ENCODE results near the gene METTL8.

- TF ChIP-seq HDGF (IDR thresholded peaks at IDR 0.05; ENCODE audit: borderline replicate concordance) (no peak), BHLHE40 (IDR thresholded peaks at IDR 0.05; ENCODE audit: borderline replicate concordance) (no peak), L3MBTL2 (conservative IDR thresholded peaks at IDR 0.05) (no peak), ARNT (IDR thresholded peaks at IDR 0.05) (no peak), ZNF384 (IDR thresholded peaks at IDR 0.05) (no peak), TARDBP (IDR thresholded peaks at IDR 0.05) (no peak), ELF4 (IDR thresholded peaks at IDR 0.05) (no peak), FOXA1 (IDR thresholded peaks at IDR 0.05) (no peak), FOXM1 (IDR thresholded peaks at IDR 0.05; ENCODE audit: borderline replicate concordance) (no peak), FOXK2 (IDR thresholded peaks at IDR 0.05) (no peak), LEF1 (IDR thresholded peaks at IDR 0.05; ENCODE audit: borderline replicate concordance) (no peak), SUZ12 (IDR thresholded peaks at IDR 0.05) (no peak), NFRKB (IDR thresholded peaks at IDR 0.05) (no peak)
- TF ChIP-seq, protein P1, sequence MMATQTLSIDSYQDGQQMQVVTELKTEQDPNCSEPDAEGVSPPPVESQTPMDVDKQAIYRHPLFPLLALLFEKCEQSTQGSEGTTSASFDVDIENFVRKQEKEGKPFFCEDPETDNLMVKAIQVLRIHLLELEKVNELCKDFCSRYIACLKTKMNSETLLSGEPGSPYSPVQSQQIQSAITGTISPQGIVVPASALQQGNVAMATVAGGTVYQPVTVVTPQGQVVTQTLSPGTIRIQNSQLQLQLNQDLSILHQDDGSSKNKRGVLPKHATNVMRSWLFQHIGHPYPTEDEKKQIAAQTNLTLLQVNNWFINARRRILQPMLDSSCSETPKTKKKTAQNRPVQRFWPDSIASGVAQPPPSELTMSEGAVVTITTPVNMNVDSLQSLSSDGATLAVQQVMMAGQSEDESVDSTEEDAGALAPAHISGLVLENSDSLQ (IDR thresholded peaks at IDR 0.05): no peak
Measured at GRCh38 chr2:171452773-171453172, 19.0 kb upstream of the METTL8 start.

Measured in HEK293T (cell line).